ENCODE results near the gene CDKN2A. TPM values are rescaled to one million over a fixed set of nuclear protein-coding genes. Genes with fewer than 3 reads are reported as not detected.
A peak's percentile ranks its signal among the peaks of the same experiment; 100 is the strongest.

The CDKN2A gene
- total and polyA plus RNA-seq, 3 donors from 2014 or later: 12.9 to 67.5 (median 20.4) TPM

DNA sequence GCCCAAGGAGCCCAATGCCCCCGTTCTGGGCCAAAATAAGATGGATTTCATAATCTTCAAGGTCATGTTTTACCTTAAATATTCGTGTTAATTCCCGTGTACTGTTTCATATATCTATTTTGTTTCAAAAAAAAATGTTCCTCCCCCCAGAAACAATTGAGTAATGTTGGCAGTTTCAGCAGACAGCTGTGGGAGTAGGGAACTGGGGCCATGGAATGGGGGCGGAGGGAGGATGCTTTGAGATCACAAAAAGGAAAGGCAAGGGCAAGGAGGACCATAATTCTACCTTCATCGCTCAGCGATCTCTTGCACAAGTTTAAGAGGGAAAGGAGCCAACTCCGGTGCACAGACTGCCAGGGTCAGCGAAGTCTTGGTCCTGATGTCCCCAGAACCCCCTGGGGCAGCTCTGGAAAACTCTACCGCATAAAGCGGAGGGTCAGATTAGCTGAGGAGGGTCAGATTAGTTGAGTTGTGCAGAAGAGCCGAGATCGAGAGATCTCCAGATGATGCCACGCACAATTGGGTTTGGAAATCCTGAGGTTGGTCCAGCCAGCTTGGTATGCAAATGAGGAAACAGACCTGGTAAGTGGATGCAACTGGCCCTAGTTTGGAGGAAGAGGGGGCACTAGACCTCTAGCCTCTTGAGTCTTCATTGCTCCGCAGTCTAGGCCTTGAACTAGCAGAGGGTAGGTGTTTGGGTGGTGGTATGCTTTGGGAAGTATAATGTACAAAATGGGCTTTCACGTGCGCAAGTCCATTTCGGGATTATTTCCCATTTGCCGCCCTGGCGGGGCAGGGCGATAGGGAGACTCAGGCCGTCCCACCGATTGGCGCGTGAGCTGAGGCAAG lies 24.0 kb downstream of the CDKN2A start:
- Histone ChIP-seq H3K4me3 (no peak overlapping the region), H3K27me3 (no peaks in the 10 kb centered on the region), H3K36me3 (ENCODE audit: low read depth, missing control alignments) (no peaks in the 10 kb centered on the region), H3K4me1 (peaks cover 10% of the 10 kb centered on the region), H3K27ac (no peak overlapping the region), H3K9me3 (no peaks in the 10 kb centered on the region)
- 9 to 22% methylated on average over 21 to 24 of the region's 24 CpGs for WGBS, 2 donors
- intact Hi-C loops (cut with DNase I; ENCODE audit: low total_unique reads): no loop called here
- no peak for TF ChIP-seq CTCF (IDR thresholded peaks at IDR 0.05)
- DNase-seq: no peak

- no peaks in the 10 kb centered on the region for H3K27me3 ChIP-seq
- 7 to 8% methylated on average over 27 to 28 of the region's 28 CpGs for WGBS, 2 donors
- H3K4me3 ChIP-seq: no peak overlapping the region
- no peak overlapping the region for H3K27ac ChIP-seq
- peaks cover 1% of the 10 kb centered on the region for H3K4me1 ChIP-seq
- H3K9me3 ChIP-seq: no peaks in the 10 kb centered on the region
- no peaks in the 10 kb centered on the region for H3K36me3 ChIP-seq (ENCODE audit: low read depth, missing control alignments)
- intact Hi-C loops (cut with DNase I; ENCODE audit: low total_unique reads): no loop called here
- TF ChIP-seq CTCF (IDR thresholded peaks at IDR 0.05): no peak
- TF ChIP-seq POLR2A (IDR thresholded peaks at IDR 0.05): no peak
- no peak for DNase-seq
These were observed 24.9 kb downstream of the CDKN2A start for GRCh38 chr9:21969011-21969940.

DNA sequence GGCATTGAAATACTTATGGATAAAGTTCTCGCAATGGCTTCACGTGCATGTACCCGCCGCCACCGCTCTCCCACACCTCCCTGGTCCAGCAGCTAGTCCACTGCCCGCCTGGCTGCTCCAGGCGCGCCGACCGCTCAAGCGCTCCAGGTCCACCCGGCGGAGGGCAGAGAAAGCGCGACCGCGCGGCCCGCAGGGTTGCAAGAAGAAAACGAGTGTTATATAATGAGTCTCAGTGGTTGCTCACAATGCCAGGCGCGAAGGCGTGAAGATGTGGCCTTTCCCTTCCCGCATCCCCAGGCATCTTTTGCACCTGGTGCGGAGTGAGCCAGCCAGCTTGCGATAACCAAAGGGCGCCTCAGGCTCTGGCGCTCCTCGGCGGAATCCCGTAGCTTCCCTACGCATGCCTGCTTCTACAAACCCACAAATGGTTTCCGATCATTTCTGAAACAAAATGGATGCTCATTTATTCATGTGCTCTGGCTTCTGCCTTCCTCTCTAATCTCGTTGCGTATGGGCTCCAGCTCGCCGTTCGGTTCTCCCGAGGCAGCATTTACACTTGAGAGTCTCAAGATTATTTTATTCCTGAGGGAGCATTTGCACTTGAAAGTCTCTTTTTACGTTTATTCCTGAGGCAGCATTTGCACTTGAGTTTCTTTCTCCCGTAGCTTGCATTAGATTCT lies 25.7 kb downstream of the CDKN2A start:
- Histone ChIP-seq H3K36me3 (ENCODE audit: low read depth, missing control alignments) (no peaks in the 10 kb centered on the region), H3K27ac (no peak overlapping the region), H3K9me3 (no peaks in the 10 kb centered on the region), H3K4me3 (peak overlapping the region in 1 of 2 donors; percentile 1), H3K27me3 (no peaks in the 10 kb centered on the region), H3K4me1 (no peaks in the 10 kb centered on the region)
- TF ChIP-seq CTCF (IDR thresholded peaks at IDR 0.05) (no peak), POLR2A (IDR thresholded peaks at IDR 0.05) (no peak)
- intact Hi-C loops (cut with DNase I; ENCODE audit: low total_unique reads): no loop called here
- no peak for DNase-seq
- WGBS, 2 donors: 7 to 10% methylated on average over 29 to 41 of the region's 41 CpGs

DNA sequence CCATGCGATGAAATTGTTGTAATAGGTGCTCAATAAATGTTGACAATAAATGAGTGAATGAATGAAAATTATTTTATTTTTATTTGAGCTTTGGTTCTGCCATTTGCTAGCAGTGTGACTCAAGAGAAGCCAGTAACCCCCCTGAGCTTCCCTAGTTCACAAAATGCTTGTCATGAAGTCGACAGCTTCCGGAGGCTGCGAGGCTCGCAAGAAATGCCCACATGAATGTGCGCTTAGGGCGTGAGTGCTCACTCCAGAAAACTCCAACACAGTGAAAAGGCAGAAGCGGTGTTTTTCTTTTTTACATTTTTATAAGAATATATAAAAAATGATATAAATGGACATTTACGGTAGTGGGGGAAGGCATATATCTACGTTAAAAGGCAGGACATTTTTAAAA lies 26.5 kb downstream of the CDKN2A start:
- no peaks in the 10 kb centered on the region for H3K9me3 ChIP-seq
- DNase-seq: no peak
- peak overlapping the region in 1 of 2 donors; percentile 1 for H3K4me3 ChIP-seq
- no peaks in the 10 kb centered on the region for H3K4me1 ChIP-seq
- H3K36me3 ChIP-seq (ENCODE audit: low read depth, missing control alignments): no peaks in the 10 kb centered on the region
- WGBS, 2 donors: 17 to 25% methylated on average over 10 of the region's 10 CpGs
- intact Hi-C loops (cut with DNase I; ENCODE audit: low total_unique reads): no loop called here
- no peak overlapping the region for H3K27ac ChIP-seq
- TF ChIP-seq CTCF (IDR thresholded peaks at IDR 0.05) (no peak), POLR2A (IDR thresholded peaks at IDR 0.05) (no peak)
- H3K27me3 ChIP-seq: no peaks in the 10 kb centered on the region
